ENCODE measurements around the gene ENTHD1.

ENTHD1 gene

DNA sequence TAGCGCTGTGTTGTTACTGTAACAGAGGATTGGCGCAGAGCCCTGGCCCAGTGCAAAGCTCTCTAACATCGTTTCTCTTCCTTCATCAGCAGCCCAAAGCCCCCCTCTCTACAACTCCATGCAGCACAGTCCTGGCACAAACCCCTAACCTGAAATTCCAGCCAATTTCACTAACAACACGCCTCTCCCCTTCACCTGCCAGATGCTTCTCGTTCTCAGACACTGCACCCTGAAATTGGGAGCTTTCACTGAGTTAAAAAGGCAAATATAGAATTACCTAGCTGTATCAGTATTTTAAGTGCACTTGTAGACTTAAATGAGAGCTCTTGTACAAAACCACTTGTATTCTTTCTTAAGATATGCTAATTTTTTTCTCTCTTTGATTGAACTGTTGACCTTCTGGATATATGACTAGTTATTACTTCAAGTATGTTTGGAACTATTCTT lies 23.7 kb upstream of the ENTHD1 start:
- H4K20me1 ChIP-seq (ENCODE audit: control insufficient read depth, insufficient read depth, low read depth, low read length): no peaks in the 10 kb centered on the region
- no peaks in the 10 kb centered on the region for H3F3A ChIP-seq (ENCODE audit: control insufficient read depth, insufficient read depth)
- no peak overlapping the region for H3K4me2 ChIP-seq (ENCODE audit: low read length)
- H3K27me3 ChIP-seq (ENCODE audit: control insufficient read depth, low read length): peaks cover 36% of the 10 kb centered on the region
- TF ChIP-seq EZH2phosphoT487 (IDR thresholded peaks at IDR 0.05; ENCODE audit: borderline replicate concordance, low read length): no peak
- no peak for TF ChIP-seq CTCF (IDR thresholded peaks at IDR 0.05; ENCODE audit: low read depth, low read length, poor library complexity, severe bottlenecking)
- no peaks in the 10 kb centered on the region for H3K79me2 ChIP-seq (ENCODE audit: control insufficient read depth, low read length)
- H3K9me3 ChIP-seq (ENCODE audit: control insufficient read depth, insufficient read depth, low read length): no peaks in the 10 kb centered on the region
- H3K4me3 ChIP-seq (ENCODE audit: low read length): no peak overlapping the region
- no peaks in the 10 kb centered on the region for H3K4me1 ChIP-seq (ENCODE audit: control insufficient read depth, low read length)
- H3K9me2 ChIP-seq (replicated peaks; ENCODE audit: control insufficient read depth, low read length): no peaks in the 10 kb centered on the region
- no peak overlapping the region for H3K27ac ChIP-seq (ENCODE audit: low read depth, low read length)
- no peaks in the 10 kb centered on the region for H3K36me3 ChIP-seq (ENCODE audit: control insufficient read depth, low read length)

DNA sequence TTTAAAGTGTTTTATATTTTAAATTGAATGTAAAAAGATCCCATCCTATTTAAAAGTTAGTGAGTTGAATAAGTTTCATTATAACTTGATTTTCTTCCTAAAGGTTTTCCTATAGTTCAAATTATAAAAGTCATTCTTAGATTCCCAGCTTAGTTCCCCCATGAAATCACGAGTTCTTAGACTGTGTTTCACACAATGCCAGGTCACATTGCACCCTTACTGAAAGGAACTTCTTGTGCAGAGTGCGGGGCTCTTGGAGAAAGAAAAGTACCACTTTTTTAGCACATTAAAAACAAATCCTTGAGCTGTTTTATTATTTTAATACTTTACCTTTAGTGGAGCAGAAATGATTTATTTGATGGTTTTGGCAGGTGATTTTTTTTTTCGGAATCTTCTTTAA lies 22.9 kb upstream of the ENTHD1 start:
- H3K4me3 ChIP-seq (ENCODE audit: low read length): no peak overlapping the region
- no peaks in the 10 kb centered on the region for H3K9me3 ChIP-seq (ENCODE audit: control insufficient read depth, insufficient read depth, low read length)
- H3K27ac ChIP-seq (ENCODE audit: low read depth, low read length): no peak overlapping the region
- H3K4me1 ChIP-seq (ENCODE audit: control insufficient read depth, low read length): no peaks in the 10 kb centered on the region
- no peaks in the 10 kb centered on the region for H3F3A ChIP-seq (ENCODE audit: control insufficient read depth, insufficient read depth)
- H3K36me3 ChIP-seq (ENCODE audit: control insufficient read depth, low read length): no peaks in the 10 kb centered on the region
- H4K20me1 ChIP-seq (ENCODE audit: control insufficient read depth, insufficient read depth, low read depth, low read length): no peaks in the 10 kb centered on the region
- no peaks in the 10 kb centered on the region for H3K79me2 ChIP-seq (ENCODE audit: control insufficient read depth, low read length)
- peaks cover 31% of the 10 kb centered on the region for H3K27me3 ChIP-seq (ENCODE audit: control insufficient read depth, low read length)
- H3K4me2 ChIP-seq (ENCODE audit: low read length): no peak overlapping the region
- H3K9me2 ChIP-seq (replicated peaks; ENCODE audit: control insufficient read depth, low read length): no peaks in the 10 kb centered on the region
- TF ChIP-seq EZH2phosphoT487 (IDR thresholded peaks at IDR 0.05; ENCODE audit: borderline replicate concordance, low read length) (no peak), CTCF (IDR thresholded peaks at IDR 0.05; ENCODE audit: low read depth, low read length, poor library complexity, severe bottlenecking) (no peak)

- TF ChIP-seq CTCF (IDR thresholded peaks at IDR 0.05; ENCODE audit: low read depth, low read length, poor library complexity, severe bottlenecking): no peak
- no peak for TF ChIP-seq EZH2phosphoT487 (IDR thresholded peaks at IDR 0.05; ENCODE audit: borderline replicate concordance, low read length)
- Histone ChIP-seq H3K4me2 (ENCODE audit: low read length) (no peak overlapping the region), H4K20me1 (ENCODE audit: control insufficient read depth, insufficient read depth, low read depth, low read length) (no peaks in the 10 kb centered on the region), H3K4me1 (ENCODE audit: control insufficient read depth, low read length) (no peaks in the 10 kb centered on the region), H3K27ac (ENCODE audit: low read depth, low read length) (no peak overlapping the region), H3K36me3 (ENCODE audit: control insufficient read depth, low read length) (no peaks in the 10 kb centered on the region), H3K9me2 (replicated peaks; ENCODE audit: control insufficient read depth, low read length) (no peaks in the 10 kb centered on the region), H3F3A (ENCODE audit: control insufficient read depth, insufficient read depth) (no peaks in the 10 kb centered on the region), H3K9me3 (ENCODE audit: control insufficient read depth, insufficient read depth, low read length) (no peaks in the 10 kb centered on the region), H3K79me2 (ENCODE audit: control insufficient read depth, low read length) (no peaks in the 10 kb centered on the region), H3K27me3 (ENCODE audit: control insufficient read depth, low read length) (peaks cover 21% of the 10 kb centered on the region), H3K4me3 (ENCODE audit: low read length) (no peak overlapping the region)
These were observed 21.8 kb upstream of the ENTHD1 start for GRCh38 chr22:39915295-39915726.

Measured in DOHH2 (cell line).